Activated CD8-positive, alpha-beta memory T cell treated with anti-CD3 and anti-CD28 coated beads for 1 hour (primary cell): Measurements from ENCODE around the gene PI4KA.

ENCODE experiments used
- DNase-seq, 2 donors: peaks; one replicate each; pipeline ENCODE4 v3.0.0-alpha.2; 2020; ENCODE audit warnings: low read depth in 1 of 2; ENCODE audit errors: extremely low read depth in 1 of 2

The PI4KA gene

GRCh38 chr22:20794650-20795413 lies 63.8 kb downstream of the PI4KA start:
- DNase-seq = no peak

- DNase-seq = no peak
Measured at GRCh38 chr22:20793748-20794649, 64.6 kb downstream of the PI4KA start.

GRCh38 chr22:20792966-20793728 lies 65.5 kb downstream of the PI4KA start:
- no peak for DNase-seq

- DNase-seq = no peak
Measured at GRCh38 chr22:20792221-20792965, 66.2 kb downstream of the PI4KA start.

- no peak for DNase-seq
Measured at GRCh38 chr22:20788627-20789344, 69.8 kb downstream of the PI4KA start.

- no peak for DNase-seq
Measured at GRCh38 chr22:20787746-20788626, 70.6 kb downstream of the PI4KA start.

GRCh38 chr22:20787223-20787622 lies 71.4 kb downstream of the PI4KA start:
- DNase-seq = no peak

- no peak for DNase-seq
Measured at GRCh38 chr22:20786536-20786979, 72.1 kb downstream of the PI4KA start.

- no peak for DNase-seq
Measured at GRCh38 chr22:20786048-20786447, 72.6 kb downstream of the PI4KA start.

GRCh38 chr22:20785415-20785814 lies 73.2 kb downstream of the PI4KA start:
- no peak for DNase-seq

GRCh38 chr22:20783844-20784723 lies 74.5 kb downstream of the PI4KA start:
- DNase-seq = peak in 1 of 2 donors; percentile 12

GRCh38 chr22:20783300-20783673 lies 75.3 kb downstream of the PI4KA start:
- DNase-seq = no peak

- no peak for DNase-seq
Measured at GRCh38 chr22:20782596-20783299, 75.9 kb downstream of the PI4KA start.

- no peak for DNase-seq
Measured at GRCh38 chr22:20782083-20782482, 76.5 kb downstream of the PI4KA start.

- no peak for DNase-seq
Measured at GRCh38 chr22:20781272-20781990, 77.2 kb downstream of the PI4KA start.

GRCh38 chr22:20779818-20780158 lies 78.8 kb downstream of the PI4KA start:
- no peak for DNase-seq
